ENCODE data around the gene MAMDC2.

The MAMDC2 gene

DNA sequence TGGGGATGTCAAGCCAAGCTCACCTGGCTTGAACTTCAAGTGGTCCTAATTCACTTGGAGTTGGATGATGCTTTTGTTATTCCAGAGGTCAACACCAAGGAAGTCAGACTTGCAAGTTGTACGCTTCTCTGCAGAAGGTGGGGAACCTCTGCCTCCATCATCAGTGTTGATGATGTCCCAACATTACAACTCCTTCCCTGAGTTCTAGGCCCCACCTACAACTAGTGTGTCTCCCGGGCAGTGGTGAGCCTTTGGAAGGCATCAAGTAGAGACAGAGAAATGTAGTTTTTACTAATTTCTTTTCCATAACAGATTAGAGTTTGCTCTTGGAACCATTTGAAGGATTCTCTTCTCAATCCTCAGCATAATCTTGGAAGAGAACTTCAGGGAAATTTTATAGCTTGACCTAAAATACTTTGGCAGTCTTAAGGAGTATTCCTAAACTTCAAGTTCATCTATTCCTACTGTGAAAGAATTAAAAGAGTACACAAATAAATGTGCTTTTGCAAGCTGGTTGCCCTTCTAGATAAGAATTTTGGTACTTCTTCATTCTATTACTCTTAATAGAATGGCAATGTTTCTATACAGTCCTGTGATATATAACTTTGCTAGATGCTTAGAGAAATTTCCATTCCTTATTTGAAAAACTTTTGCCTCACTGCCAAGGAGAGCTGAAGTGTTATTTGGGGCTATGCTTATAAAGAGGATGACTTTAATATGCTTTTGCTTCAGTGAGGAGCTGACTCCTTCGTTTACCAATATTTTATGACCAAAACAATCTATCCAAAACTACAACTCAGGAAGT is 12.0 kb downstream of the MAMDC2 start:
- Histone ChIP-seq H3K4me3 (ENCODE audit: insufficient read length, low read depth) (no peak overlapping the region), H3K36me3 (ENCODE audit: insufficient read depth, insufficient read length, low read length) (no peaks in the 10 kb centered on the region), H3K27me3 (ENCODE audit: insufficient read depth, insufficient read length) (no peaks in the 10 kb centered on the region), H3K9me3 (ENCODE audit: insufficient read depth, low read length) (no peaks in the 10 kb centered on the region), H3K4me1 (ENCODE audit: insufficient read depth, insufficient read length) (no peaks in the 10 kb centered on the region), H3K9ac (ENCODE audit: insufficient read length, low read depth) (no peak overlapping the region)
- TF ChIP-seq YY1 (IDR thresholded peaks at IDR 0.05; ENCODE audit: insufficient read depth, insufficient read length) = no peak
- no peak for TF ChIP-seq ZNF274 (IDR thresholded peaks at IDR 0.05; ENCODE audit: low read depth, low read length)
- no peak for TF ChIP-seq SUZ12 (IDR thresholded peaks at IDR 0.05; ENCODE audit: extremely low read depth, insufficient read depth, insufficient read length)
- no peak for DNase-seq (ENCODE audit: low read depth, low spot score)

DNA sequence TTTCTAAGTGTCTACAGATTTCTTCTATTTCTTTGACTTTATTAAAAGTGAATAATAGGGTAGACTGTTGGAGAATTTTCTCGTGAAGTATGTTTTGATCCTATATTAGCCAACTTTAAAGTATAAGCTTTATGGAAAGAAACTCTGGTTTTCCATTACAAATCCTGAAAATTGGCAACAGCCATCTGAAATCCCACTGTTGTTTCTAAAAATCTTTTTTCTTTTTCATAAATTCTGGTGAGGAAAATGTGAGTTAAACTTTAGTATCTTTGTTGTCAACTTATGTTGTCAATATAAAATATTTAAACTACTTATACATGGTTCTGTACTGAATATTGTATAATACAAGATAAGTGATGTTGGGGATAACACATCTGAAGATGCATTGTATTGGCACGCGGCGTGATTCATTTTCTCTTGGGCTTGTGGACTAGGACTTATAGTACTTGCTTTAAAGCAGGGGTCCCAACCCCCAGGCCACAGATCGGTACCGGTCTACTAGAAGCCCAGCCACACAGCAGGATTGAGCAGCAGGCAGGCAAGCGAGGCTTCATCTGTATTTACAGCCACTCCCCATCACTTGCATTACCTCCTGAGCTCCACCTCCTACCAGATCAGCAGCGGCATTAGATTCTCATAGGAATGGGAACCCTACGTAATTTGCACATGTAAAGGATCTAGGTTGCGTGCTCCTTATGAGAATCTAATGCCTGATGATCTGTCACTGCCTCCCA is 12.7 kb downstream of the MAMDC2 start:
- TF ChIP-seq SUZ12 (IDR thresholded peaks at IDR 0.05; ENCODE audit: extremely low read depth, insufficient read depth, insufficient read length) (no peak), YY1 (IDR thresholded peaks at IDR 0.05; ENCODE audit: insufficient read depth, insufficient read length) (no peak), ZNF274 (IDR thresholded peaks at IDR 0.05; ENCODE audit: low read depth, low read length) (no peak)
- Histone ChIP-seq H3K4me1 (ENCODE audit: insufficient read depth, insufficient read length) (no peaks in the 10 kb centered on the region), H3K4me3 (ENCODE audit: insufficient read length, low read depth) (no peak overlapping the region), H3K27me3 (ENCODE audit: insufficient read depth, insufficient read length) (no peaks in the 10 kb centered on the region), H3K36me3 (ENCODE audit: insufficient read depth, insufficient read length, low read length) (no peaks in the 10 kb centered on the region), H3K9me3 (ENCODE audit: insufficient read depth, low read length) (no peaks in the 10 kb centered on the region), H3K9ac (ENCODE audit: insufficient read length, low read depth) (no peak overlapping the region)
- DNase-seq (ENCODE audit: low read depth, low spot score) = no peak

DNA sequence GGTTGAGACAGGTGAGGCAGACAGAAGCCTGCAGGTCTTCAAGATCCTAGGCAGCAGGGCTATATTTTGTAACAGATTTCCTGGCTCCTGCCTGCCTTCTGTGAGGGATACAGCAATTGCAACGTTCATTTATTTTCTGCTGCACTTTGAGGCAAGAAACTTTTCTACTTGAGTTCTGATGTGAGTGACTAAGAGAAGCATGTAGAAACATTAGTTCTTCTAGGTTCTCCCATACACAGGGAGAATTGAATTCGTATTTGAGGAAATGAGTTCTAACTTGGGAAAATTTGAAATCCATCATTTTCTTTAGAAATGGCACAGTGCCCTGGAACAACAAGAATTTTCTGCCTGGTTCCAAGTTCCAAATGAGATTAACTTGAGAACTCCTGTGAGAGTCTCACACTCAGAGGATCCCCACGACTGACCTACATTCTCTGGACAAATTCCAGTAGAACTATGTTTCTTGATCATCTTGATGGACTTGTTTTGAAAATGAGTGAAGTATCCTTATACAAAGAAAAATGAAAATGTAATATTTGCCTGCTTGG is 15.0 kb downstream of the MAMDC2 start:
- Histone ChIP-seq H3K36me3 (ENCODE audit: insufficient read depth, insufficient read length, low read length) (no peaks in the 10 kb centered on the region), H3K9me3 (ENCODE audit: insufficient read depth, low read length) (no peaks in the 10 kb centered on the region), H3K27me3 (ENCODE audit: insufficient read depth, insufficient read length) (no peaks in the 10 kb centered on the region), H3K4me1 (ENCODE audit: insufficient read depth, insufficient read length) (no peaks in the 10 kb centered on the region), H3K4me3 (ENCODE audit: insufficient read length, low read depth) (no peak overlapping the region), H3K9ac (ENCODE audit: insufficient read length, low read depth) (no peak overlapping the region)
- DNase-seq (ENCODE audit: low read depth, low spot score) = no peak
- TF ChIP-seq ZNF274 (IDR thresholded peaks at IDR 0.05; ENCODE audit: low read depth, low read length) = no peak

DNA sequence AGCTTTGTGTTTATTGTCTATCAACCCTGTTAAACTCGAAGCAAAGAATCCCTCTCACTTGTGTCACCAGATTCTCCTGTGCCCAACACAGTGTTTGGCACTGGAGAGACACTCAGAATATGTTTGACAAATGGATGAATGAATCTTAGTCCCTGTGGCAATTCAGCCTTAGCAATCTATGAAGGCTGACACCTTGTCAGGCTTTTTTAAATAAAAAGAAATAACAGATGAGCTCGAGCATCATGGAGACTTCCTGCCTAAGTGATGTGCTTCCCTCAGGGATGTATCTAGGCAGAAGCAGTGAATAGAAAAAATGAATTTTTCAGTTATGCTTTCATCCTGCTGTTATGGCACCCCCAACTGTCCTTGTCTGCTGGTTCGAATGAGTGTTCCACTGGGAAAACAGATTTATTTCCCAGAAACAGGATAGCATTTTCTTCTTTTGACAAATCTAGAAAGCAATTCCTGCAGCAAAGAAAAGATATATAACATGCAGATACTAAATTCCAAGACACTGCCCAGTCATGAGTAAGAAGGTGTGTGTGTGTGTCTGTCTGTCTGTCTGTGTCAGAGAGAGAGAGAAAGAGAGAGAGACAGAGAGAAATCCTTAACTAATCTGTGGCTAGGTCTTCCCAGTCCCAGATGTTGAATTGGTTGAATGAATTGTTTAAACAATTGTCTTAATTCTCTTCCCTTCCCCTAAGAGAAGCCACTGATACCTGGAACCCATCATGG is 16.7 kb downstream of the MAMDC2 start:
- H3K4me1 ChIP-seq (ENCODE audit: insufficient read depth, insufficient read length) = no peaks in the 10 kb centered on the region
- DNase-seq (ENCODE audit: low read depth, low spot score) = no peak
- TF ChIP-seq YY1 (IDR thresholded peaks at IDR 0.05; ENCODE audit: insufficient read depth, insufficient read length) (no peak), SUZ12 (IDR thresholded peaks at IDR 0.05; ENCODE audit: extremely low read depth, insufficient read depth, insufficient read length) (no peak), ZNF274 (IDR thresholded peaks at IDR 0.05; ENCODE audit: low read depth, low read length) (no peak)
- H3K9me3 ChIP-seq (ENCODE audit: insufficient read depth, low read length) = no peaks in the 10 kb centered on the region
- H3K4me3 ChIP-seq (ENCODE audit: insufficient read length, low read depth) = no peak overlapping the region
- H3K36me3 ChIP-seq (ENCODE audit: insufficient read depth, insufficient read length, low read length) = no peaks in the 10 kb centered on the region
- H3K9ac ChIP-seq (ENCODE audit: insufficient read length, low read depth) = no peak overlapping the region
- no peaks in the 10 kb centered on the region for H3K27me3 ChIP-seq (ENCODE audit: insufficient read depth, insufficient read length)

DNA sequence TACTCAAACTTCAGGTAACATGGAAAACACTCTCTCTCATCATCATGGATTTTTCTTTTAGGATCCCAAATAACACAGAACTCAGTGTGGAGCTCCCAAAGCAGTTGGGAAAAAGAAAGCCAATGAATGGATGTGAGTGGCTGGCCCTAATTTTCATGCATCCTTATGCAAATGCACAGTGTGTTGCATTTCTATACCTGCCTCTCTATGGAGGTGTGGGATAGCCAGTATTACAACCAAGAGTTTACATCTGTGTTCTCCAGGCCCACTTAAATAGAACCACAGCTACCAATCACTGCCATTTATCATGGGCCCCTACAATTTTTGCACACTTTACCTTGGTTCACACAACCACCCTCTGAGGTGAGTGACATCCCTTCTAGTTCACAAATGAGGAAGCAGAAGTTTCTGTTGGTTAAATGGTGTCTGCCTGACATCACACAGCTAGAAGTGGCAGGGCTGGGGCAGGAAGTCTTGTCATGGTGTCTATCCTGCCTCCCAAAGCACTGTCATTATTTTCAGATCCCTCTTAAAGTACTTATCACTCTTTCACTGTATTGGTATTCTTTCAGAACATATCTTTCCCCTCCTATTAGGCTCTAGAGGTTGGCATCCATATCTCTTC is 17.3 kb downstream of the MAMDC2 start:
- Histone ChIP-seq H3K9ac (ENCODE audit: insufficient read length, low read depth) (no peak overlapping the region), H3K27me3 (ENCODE audit: insufficient read depth, insufficient read length) (no peaks in the 10 kb centered on the region), H3K4me1 (ENCODE audit: insufficient read depth, insufficient read length) (no peaks in the 10 kb centered on the region), H3K4me3 (ENCODE audit: insufficient read length, low read depth) (no peak overlapping the region), H3K9me3 (ENCODE audit: insufficient read depth, low read length) (no peaks in the 10 kb centered on the region), H3K36me3 (ENCODE audit: insufficient read depth, insufficient read length, low read length) (no peaks in the 10 kb centered on the region)
- DNase-seq (ENCODE audit: low read depth, low spot score) = no peak
- TF ChIP-seq YY1 (IDR thresholded peaks at IDR 0.05; ENCODE audit: insufficient read depth, insufficient read length) (no peak), ZNF274 (IDR thresholded peaks at IDR 0.05; ENCODE audit: low read depth, low read length) (no peak), SUZ12 (IDR thresholded peaks at IDR 0.05; ENCODE audit: extremely low read depth, insufficient read depth, insufficient read length) (no peak)

GRCh38 chr9:70061776-70062175 is 18.1 kb downstream of the MAMDC2 start:
- TF ChIP-seq ZNF274 (IDR thresholded peaks at IDR 0.05; ENCODE audit: low read depth, low read length) (no peak), YY1 (IDR thresholded peaks at IDR 0.05; ENCODE audit: insufficient read depth, insufficient read length) (no peak), SUZ12 (IDR thresholded peaks at IDR 0.05; ENCODE audit: extremely low read depth, insufficient read depth, insufficient read length) (no peak)
- Histone ChIP-seq H3K36me3 (ENCODE audit: insufficient read depth, insufficient read length, low read length) (no peaks in the 10 kb centered on the region), H3K27me3 (ENCODE audit: insufficient read depth, insufficient read length) (no peaks in the 10 kb centered on the region), H3K9me3 (ENCODE audit: insufficient read depth, low read length) (no peaks in the 10 kb centered on the region), H3K4me3 (ENCODE audit: insufficient read length, low read depth) (no peak overlapping the region), H3K9ac (ENCODE audit: insufficient read length, low read depth) (no peak overlapping the region), H3K4me1 (ENCODE audit: insufficient read depth, insufficient read length) (no peaks in the 10 kb centered on the region)
- no peak for DNase-seq (ENCODE audit: low read depth, low spot score)
